ENCODE data around the gene BZW1.

Gene BZW1

DNA sequence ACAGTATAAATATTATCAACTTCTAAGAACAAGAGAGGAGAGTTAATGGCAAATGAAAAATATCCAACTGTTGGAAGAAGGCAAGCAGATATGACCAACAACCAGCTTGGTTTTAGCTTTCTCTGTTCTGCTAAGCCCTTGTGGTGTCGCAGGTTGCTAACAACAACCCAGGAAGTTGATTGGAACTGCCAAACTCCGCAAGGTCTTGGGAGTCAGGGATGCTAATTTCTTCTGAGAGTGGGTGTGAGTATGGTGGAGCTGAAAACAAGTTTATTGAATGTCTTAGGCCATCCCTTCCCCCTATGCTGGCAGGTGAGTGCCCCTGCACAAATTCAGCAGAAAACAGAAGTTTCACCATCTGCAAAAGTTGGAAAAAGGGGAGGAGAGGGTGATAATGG is 17.5 kb downstream of the BZW1 start:
- no peak for DNase-seq (ENCODE audit: extremely low spot score)
- POLR2A ChIA-PET: interaction anchor here (1.2 kb wide), 1 partner anchor 35 kb away, joined by 4 read pairs; the partner anchor contains the start of gene CLK1
- CTCF ChIA-PET: no interaction called here
- TF ChIP-seq ZNF384 (IDR thresholded peaks at IDR 0.05) (no peak), FOXK2 (IDR thresholded peaks at IDR 0.05) (no peak), HDGF (IDR thresholded peaks at IDR 0.05; ENCODE audit: borderline replicate concordance) (no peak), NFRKB (IDR thresholded peaks at IDR 0.05) (no peak), CTBP1 (IDR thresholded peaks at IDR 0.05; ENCODE audit: borderline replicate concordance) (no peak), LEF1 (IDR thresholded peaks at IDR 0.05; ENCODE audit: borderline replicate concordance) (no peak), SUZ12 (IDR thresholded peaks at IDR 0.05) (no peak), BHLHE40 (IDR thresholded peaks at IDR 0.05; ENCODE audit: borderline replicate concordance) (no peak), L3MBTL2 (conservative IDR thresholded peaks at IDR 0.05) (no peak)
- TF ChIP-seq, protein P1, sequence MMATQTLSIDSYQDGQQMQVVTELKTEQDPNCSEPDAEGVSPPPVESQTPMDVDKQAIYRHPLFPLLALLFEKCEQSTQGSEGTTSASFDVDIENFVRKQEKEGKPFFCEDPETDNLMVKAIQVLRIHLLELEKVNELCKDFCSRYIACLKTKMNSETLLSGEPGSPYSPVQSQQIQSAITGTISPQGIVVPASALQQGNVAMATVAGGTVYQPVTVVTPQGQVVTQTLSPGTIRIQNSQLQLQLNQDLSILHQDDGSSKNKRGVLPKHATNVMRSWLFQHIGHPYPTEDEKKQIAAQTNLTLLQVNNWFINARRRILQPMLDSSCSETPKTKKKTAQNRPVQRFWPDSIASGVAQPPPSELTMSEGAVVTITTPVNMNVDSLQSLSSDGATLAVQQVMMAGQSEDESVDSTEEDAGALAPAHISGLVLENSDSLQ (IDR thresholded peaks at IDR 0.05): no peak

DNA sequence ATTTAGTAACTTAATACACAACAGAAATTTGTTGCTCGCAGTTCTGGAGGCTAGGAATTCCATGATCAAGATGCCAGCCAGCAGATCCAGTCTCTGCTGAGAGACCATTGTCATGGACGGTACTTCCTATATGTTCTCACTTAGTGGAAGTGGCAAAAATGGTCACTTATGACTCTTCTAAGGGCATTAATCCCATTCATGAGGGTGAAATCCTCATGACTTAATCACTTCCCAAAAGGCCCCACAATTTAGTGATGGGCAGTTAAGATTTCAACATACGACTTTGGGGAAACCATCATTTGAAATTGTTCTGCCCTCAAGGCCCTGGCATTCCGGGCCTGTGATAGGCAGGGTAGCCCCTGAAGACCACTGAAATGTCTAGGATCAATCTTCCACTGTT is 23.0 kb downstream of the BZW1 start:
- TF ChIP-seq, protein P1 (IDR thresholded peaks at IDR 0.05): no peak
- TF ChIP-seq ELF4 (IDR thresholded peaks at IDR 0.05): no peak

GRCh38 chr2:200839513-200839912 is 27.8 kb downstream of the BZW1 start:
- DNase-seq (ENCODE audit: extremely low spot score): no peak
- TF ChIP-seq FOXK2 (IDR thresholded peaks at IDR 0.05) (no peak), ARNT (IDR thresholded peaks at IDR 0.05) (no peak), HDGF (IDR thresholded peaks at IDR 0.05; ENCODE audit: borderline replicate concordance) (no peak), SP1 (IDR thresholded peaks at IDR 0.05) (no peak), LEF1 (IDR thresholded peaks at IDR 0.05; ENCODE audit: borderline replicate concordance) (no peak), NFRKB (IDR thresholded peaks at IDR 0.05) (no peak), CTBP1 (IDR thresholded peaks at IDR 0.05; ENCODE audit: borderline replicate concordance) (no peak), ZNF384 (IDR thresholded peaks at IDR 0.05) (no peak), FOXA1 (IDR thresholded peaks at IDR 0.05) (no peak), TARDBP (IDR thresholded peaks at IDR 0.05) (no peak), L3MBTL2 (conservative IDR thresholded peaks at IDR 0.05) (no peak)
- POLR2A ChIA-PET: no interaction called here
- CTCF ChIA-PET: no interaction called here

More for the DNA sequence above, 23.0 kb downstream of the BZW1 start:
- CTCF ChIA-PET: no interaction called here
- DNase-seq (ENCODE audit: extremely low spot score): no peak
- POLR2A ChIA-PET: no interaction called here

GRCh38 chr2:200843993-200844948 is 32.6 kb downstream of the BZW1 start:
- CTCF ChIA-PET: no interaction called here
- POLR2A ChIA-PET: interaction anchor here (1.9 kb wide), 1 partner anchor 20 kb away, joined by 9 read pairs; the partner anchor contains the start of gene CLK1
- TF ChIP-seq FOXM1 (IDR thresholded peaks at IDR 0.05; ENCODE audit: borderline replicate concordance): no peak
- no peak for TF ChIP-seq FOXA1 (IDR thresholded peaks at IDR 0.05)
- TF ChIP-seq ELF4 (IDR thresholded peaks at IDR 0.05): no peak
- TF ChIP-seq BHLHE40 (IDR thresholded peaks at IDR 0.05; ENCODE audit: borderline replicate concordance): no peak
- TF ChIP-seq SP1 (IDR thresholded peaks at IDR 0.05): no peak
- TF ChIP-seq SUZ12 (IDR thresholded peaks at IDR 0.05): no peak
- TF ChIP-seq LEF1 (IDR thresholded peaks at IDR 0.05; ENCODE audit: borderline replicate concordance): no peak
- no peak for TF ChIP-seq ARNT (IDR thresholded peaks at IDR 0.05)
- no peak for TF ChIP-seq NFRKB (IDR thresholded peaks at IDR 0.05)
- no peak for TF ChIP-seq HDGF (IDR thresholded peaks at IDR 0.05; ENCODE audit: borderline replicate concordance)
- TF ChIP-seq L3MBTL2 (conservative IDR thresholded peaks at IDR 0.05): no peak
- no peak for TF ChIP-seq FOXK2 (IDR thresholded peaks at IDR 0.05)
- TF ChIP-seq ZNF384 (IDR thresholded peaks at IDR 0.05): no peak
- TF ChIP-seq, protein P1 (IDR thresholded peaks at IDR 0.05): no peak
- DNase-seq (ENCODE audit: extremely low spot score): no peak

GRCh38 chr2:200845194-200845593 is 33.5 kb downstream of the BZW1 start:
- TF ChIP-seq TARDBP (IDR thresholded peaks at IDR 0.05): no peak
- no peak for TF ChIP-seq LEF1 (IDR thresholded peaks at IDR 0.05; ENCODE audit: borderline replicate concordance)
- no peak for DNase-seq (ENCODE audit: extremely low spot score)
- ChIA-PET CTCF (interaction anchor here (0.6 kb wide), 1 partner anchor 114 kb away, joined by 3 read pairs; no protein-coding TSS in a partner anchor), POLR2A (interaction anchor here (1.9 kb wide), 1 partner anchor 19 kb away, joined by 9 read pairs; the partner anchor contains the start of gene CLK1)

DNA sequence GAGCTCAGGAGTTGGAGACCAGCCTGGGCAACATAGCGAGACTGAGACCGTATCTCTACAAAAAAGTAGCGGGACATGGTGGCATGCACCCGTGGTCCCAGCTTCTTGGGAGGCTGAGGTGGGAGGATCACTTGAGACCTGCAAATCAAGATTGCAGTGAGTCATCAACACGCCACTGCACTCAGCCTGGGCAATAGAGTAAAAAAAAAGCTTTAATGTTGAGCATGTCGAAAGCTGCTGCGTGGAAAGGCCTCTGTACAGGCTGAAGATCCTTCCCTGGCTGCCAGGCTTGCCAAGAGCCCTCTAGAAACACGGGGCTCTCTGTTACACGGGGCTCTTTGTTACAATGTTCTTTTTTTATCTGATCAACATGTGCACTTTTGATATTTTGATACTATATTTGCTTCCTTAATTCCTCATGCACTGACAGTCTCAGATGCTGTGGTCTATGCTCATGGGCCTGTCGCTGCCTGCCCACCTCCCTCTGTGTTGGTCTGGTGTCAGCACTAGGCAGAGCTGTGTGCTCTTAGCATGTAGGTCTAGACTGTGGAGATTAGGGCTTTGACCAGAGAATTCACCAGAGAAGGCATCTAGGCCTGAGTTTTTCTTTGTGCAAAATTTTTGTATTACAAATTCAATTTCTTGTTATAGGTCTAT is 34.1 kb downstream of the BZW1 start:
- CTCF ChIA-PET: interaction anchor here (0.6 kb wide), 1 partner anchor 114 kb away, joined by 3 read pairs; no protein-coding TSS in a partner anchor
- TF ChIP-seq, protein P1 (IDR thresholded peaks at IDR 0.05): no peak
- TF ChIP-seq HDGF (IDR thresholded peaks at IDR 0.05; ENCODE audit: borderline replicate concordance): no peak
- no peak for TF ChIP-seq SP1 (IDR thresholded peaks at IDR 0.05)
- TF ChIP-seq FOXK2 (IDR thresholded peaks at IDR 0.05): no peak
- no peak for TF ChIP-seq L3MBTL2 (conservative IDR thresholded peaks at IDR 0.05)
- POLR2A ChIA-PET: interaction anchor here (1.9 kb wide), 1 partner anchor 18 kb away, joined by 9 read pairs; the partner anchor contains the start of gene CLK1

More for the DNA sequence above, 34.1 kb downstream of the BZW1 start:
- DNase-seq (ENCODE audit: extremely low spot score): no peak
